C4-2B (cell line): Measurements from ENCODE around the gene GJD2.

Source experiments
- CTCF ChIP-seq: fragments of 450-650 bp; conservative IDR thresholded peaks from 2 replicates; pipeline ENCODE4 v1.5.1; 2017; ENCODE audit warnings: mild to moderate bottlenecking
- ZFX ChIP-seq: fragments of 450-650 bp; IDR thresholded peaks from 2 replicates; pipeline ENCODE4 v1.6.1; 2017

- TF ChIP-seq CTCF (no peak), ZFX (no peak)
Measured at GRCh38 chr15:34755419-34755773, 598 bp upstream of the GJD2 start.
